ENCODE data around the gene ZDHHC1. TPM values are rescaled to one million over a fixed set of nuclear protein-coding genes. Genes with fewer than 3 reads are reported as not detected.
"Not testable (repeated sequence)": the region's sequence is repeated elsewhere in the genome, so short reads cannot be mapped to it uniquely, and the experiment has no call there.

The ZDHHC1 gene
- total and polyA plus RNA-seq, 3 donors from 2014 or later = 26.7 to 62.7 (median 62.0) TPM

DNA sequence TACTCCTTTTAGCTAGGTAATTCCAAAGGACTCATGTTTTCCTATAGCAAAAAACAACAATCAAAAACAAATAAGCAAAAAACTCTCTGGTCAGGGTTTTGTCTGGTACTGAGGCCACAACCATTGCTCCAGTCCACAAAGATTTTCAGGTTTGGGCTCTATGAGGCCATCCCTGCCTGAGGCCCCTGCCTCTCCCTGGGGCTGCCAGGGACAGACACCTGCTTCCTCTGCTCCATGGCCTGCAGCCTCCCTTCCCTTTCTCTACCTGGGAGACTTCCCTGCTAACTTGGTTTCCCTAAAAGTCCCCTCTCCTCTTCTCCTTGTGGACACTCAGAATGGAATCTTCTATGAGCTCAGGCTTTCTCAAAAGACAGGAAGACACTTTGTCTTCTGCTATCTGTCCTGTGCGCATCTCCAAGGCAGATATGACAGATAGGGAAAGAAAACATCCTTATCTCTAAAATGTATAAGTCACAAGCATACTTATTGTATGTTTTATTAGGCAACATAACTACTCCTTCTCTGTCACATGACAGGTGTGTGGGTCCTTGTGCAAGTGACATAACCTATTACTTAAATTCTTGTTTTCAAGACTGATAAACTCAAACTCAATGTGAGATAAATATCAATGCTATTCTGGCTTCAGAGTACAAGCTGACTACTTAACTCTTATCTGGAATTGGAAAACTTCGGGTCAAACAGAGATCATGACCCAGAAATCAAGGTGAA is 1.2 kb upstream of the ZDHHC1 start:
- 58 to 79% methylated on average over 2 of the region's 2 CpGs for WGBS, 2 donors
- no peak for DNase-seq
- intact Hi-C loops (cut with DNase I; ENCODE audit: low total_unique reads) = no loop called here
- H3K4me1 ChIP-seq = peaks cover 27% of the 10 kb centered on the region
- H3K9me3 ChIP-seq = no peaks in the 10 kb centered on the region
- TF ChIP-seq, protein P1, sequence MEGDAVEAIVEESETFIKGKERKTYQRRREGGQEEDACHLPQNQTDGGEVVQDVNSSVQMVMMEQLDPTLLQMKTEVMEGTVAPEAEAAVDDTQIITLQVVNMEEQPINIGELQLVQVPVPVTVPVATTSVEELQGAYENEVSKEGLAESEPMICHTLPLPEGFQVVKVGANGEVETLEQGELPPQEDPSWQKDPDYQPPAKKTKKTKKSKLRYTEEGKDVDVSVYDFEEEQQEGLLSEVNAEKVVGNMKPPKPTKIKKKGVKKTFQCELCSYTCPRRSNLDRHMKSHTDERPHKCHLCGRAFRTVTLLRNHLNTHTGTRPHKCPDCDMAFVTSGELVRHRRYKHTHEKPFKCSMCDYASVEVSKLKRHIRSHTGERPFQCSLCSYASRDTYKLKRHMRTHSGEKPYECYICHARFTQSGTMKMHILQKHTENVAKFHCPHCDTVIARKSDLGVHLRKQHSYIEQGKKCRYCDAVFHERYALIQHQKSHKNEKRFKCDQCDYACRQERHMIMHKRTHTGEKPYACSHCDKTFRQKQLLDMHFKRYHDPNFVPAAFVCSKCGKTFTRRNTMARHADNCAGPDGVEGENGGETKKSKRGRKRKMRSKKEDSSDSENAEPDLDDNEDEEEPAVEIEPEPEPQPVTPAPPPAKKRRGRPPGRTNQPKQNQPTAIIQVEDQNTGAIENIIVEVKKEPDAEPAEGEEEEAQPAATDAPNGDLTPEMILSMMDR (IDR thresholded peaks at IDR 0.05) = no peak
- no peak for TF ChIP-seq POLR2A (IDR thresholded peaks at IDR 0.05)
- no peaks in the 10 kb centered on the region for H3K36me3 ChIP-seq (ENCODE audit: low read depth, missing control alignments)
- no peak overlapping the region for H3K27ac ChIP-seq
- H3K27me3 ChIP-seq = no peaks in the 10 kb centered on the region
- H3K4me3 ChIP-seq = no peak overlapping the region

DNA sequence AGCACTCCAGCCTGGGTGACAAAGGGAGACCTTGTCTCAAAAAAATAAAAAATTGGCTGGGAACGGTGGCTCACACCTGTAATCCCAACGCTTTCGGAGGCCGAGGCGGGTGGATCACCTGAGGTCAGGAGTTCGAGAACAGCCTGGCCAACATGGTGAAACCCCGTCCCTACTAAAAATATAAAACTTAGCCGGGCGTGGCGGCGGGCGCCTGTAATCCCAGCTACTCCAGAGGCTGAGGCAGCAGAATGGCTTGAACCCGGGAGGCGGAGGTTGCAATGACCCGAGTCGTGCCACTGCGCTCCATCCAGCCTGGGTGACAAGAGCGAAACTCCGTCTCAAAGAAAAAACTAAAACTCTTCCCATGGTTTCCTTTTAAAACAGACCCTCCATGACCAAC is 856 bp downstream of the ZDHHC1 start:
- H3K9me3 ChIP-seq; intact Hi-C loops (cut with DNase I; ENCODE audit: low total_unique reads); H3K36me3 ChIP-seq (ENCODE audit: low read depth, missing control alignments); DNase-seq; H3K27me3 ChIP-seq: not testable (repeated sequence)
- Histone ChIP-seq H3K4me3 (peak overlapping the region; percentile 71 to 85), H3K27ac (peak overlapping the region in 1 of 2 donors; percentile 89), H3K4me1 (peaks cover 27% of the 10 kb centered on the region)
- WGBS, 2 donors = 51 to 83% methylated on average over 19 of the region's 19 CpGs

DNA sequence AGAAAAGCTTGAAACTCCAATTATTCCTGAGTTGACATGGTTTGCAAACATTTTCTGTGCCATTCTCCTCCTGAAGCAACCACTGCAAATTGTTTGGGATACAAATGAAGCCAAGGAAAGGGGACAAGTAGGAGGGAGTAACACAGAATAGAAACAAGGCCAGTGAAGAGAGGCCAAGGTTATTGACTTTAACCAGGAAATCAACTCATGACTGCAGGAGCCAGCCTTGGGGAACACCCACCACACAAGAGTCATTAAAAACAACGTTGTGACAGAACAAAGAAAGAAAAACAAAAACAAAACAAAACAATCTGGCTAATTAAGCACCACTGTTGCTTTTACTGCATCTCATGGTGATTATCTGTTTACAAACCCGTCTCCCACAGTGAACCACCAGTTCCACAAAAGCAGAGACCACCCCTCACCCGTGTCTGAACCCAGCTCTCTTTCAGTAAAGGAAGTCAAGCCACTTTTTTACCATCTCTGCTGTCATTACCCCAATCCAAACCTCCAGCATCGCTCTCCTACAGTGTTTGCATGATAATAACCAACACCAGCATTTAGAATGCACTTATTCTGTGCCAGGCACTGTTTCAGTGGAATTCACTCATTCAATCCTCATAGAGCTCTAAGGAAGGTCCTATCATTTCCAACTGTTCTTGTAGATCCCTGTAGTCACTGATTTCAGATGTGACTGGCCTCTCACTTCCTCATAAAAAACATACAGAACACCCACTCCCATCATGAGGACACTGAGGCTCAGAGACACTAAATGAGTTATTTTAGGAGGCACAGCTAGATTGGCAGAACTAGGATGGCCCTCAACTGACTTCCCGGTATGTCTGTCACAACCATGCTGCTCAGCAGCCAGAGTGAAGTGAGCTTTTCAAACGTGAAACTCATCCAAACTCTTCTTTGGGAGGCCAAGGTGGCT is 2.0 kb downstream of the ZDHHC1 start:
- no peak overlapping the region for H3K4me3 ChIP-seq
- DNase-seq = no peak
- no peaks in the 10 kb centered on the region for H3K9me3 ChIP-seq
- peaks cover 27% of the 10 kb centered on the region for H3K4me1 ChIP-seq
- WGBS, 2 donors = 35 to 40% methylated on average over 6 of the region's 6 CpGs
- intact Hi-C loops (cut with DNase I; ENCODE audit: low total_unique reads) = no loop called here
- no peaks in the 10 kb centered on the region for H3K27me3 ChIP-seq
- H3K36me3 ChIP-seq (ENCODE audit: low read depth, missing control alignments) = no peaks in the 10 kb centered on the region
- peak overlapping the region; percentile 5 to 45 for H3K27ac ChIP-seq
- TF ChIP-seq POLR2A (IDR thresholded peaks at IDR 0.05) = no peak
- TF ChIP-seq, protein P1 (IDR thresholded peaks at IDR 0.05) = no peak

DNA sequence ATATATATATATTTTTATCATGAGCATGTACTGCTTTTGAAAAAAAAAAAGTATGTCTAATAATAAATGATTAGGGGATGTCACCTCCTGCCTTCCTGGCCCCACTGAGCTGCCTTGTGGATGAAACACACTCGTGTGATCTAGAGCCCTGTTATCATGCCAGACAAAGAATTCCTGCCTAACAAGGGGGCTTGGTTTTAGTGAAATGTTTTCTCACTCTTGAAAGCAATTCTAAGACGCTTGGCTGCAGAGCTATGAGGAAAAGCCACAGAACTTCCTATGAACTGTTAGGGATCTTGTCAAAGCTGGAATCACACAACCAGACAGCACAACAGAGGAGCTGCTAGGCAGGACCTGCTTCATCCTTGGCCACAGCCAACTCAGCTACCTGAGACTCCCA is 4.0 kb downstream of the ZDHHC1 start:
- WGBS, 2 donors = 37 to 72% methylated on average over 2 of the region's 2 CpGs
- TF ChIP-seq, protein P1 (IDR thresholded peaks at IDR 0.05) = no peak
- TF ChIP-seq POLR2A (IDR thresholded peaks at IDR 0.05) = no peak
- DNase-seq = no peak
- Histone ChIP-seq H3K27ac (no peak overlapping the region), H3K4me3 (no peak overlapping the region), H3K9me3 (no peaks in the 10 kb centered on the region), H3K4me1 (peaks cover 23% of the 10 kb centered on the region), H3K27me3 (no peaks in the 10 kb centered on the region), H3K36me3 (ENCODE audit: low read depth, missing control alignments) (no peaks in the 10 kb centered on the region)
- intact Hi-C loops (cut with DNase I; ENCODE audit: low total_unique reads) = no loop called here

DNA sequence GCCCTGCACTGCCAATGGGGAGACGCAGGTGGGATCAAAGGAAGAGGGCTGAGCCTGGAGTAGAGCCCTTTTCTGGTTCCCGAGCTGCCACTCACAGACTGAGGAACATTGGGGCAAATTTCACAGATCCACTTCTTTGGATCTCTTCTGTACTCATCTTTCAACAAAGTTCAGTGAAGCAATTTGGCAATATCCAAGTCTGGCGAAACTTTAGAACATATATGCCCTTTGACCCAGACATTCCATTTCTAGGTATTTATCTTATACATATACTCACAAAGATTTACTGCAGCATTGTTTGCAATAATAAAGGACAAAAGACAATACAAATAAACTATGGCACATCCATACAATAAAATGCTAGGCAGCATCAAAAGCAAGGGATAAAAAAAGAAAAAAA is 4.9 kb downstream of the ZDHHC1 start:
- intact Hi-C loops (cut with DNase I; ENCODE audit: low total_unique reads) = no loop called here
- Histone ChIP-seq H3K36me3 (ENCODE audit: low read depth, missing control alignments) (no peaks in the 10 kb centered on the region), H3K9me3 (no peaks in the 10 kb centered on the region), H3K4me3 (no peak overlapping the region), H3K4me1 (peaks cover 19% of the 10 kb centered on the region), H3K27ac (no peak overlapping the region), H3K27me3 (no peaks in the 10 kb centered on the region)
- TF ChIP-seq POLR2A (IDR thresholded peaks at IDR 0.05) = no peak
- TF ChIP-seq, protein P1 (IDR thresholded peaks at IDR 0.05) = no peak
- WGBS, 2 donors = 86 to 94% methylated on average over 3 of the region's 3 CpGs
- DNase-seq = no peak

All from testis (tissue), 3 donors.